Vagina (tissue), 2 donors: ENCODE results near the gene DNPEP.

Experiments
- CTCF ChIP-seq, 3 experiments: fragments of 450-650 bp in 2 of 3; fragments of 200-600 bp in 1 of 3; sonication (generic) in 1 of 3; IDR thresholded peaks; one replicate each; pipeline ENCODE4 v1.5.1; 2017 to 2019; ENCODE audit warnings: antibody characterized with exemption in 3 of 3, mild to moderate bottlenecking in 2 of 3, moderate library complexity in 2 of 3
- POLR2A ChIP-seq, 2 donors: fragments of 450-650 bp; IDR thresholded peaks; one replicate each; pipeline ENCODE4 v1.6.1; 2017; ENCODE audit warnings: antibody characterized with exemption in 2 of 2, mild to moderate bottlenecking in 2 of 2, moderate library complexity in 2 of 2

DNA sequence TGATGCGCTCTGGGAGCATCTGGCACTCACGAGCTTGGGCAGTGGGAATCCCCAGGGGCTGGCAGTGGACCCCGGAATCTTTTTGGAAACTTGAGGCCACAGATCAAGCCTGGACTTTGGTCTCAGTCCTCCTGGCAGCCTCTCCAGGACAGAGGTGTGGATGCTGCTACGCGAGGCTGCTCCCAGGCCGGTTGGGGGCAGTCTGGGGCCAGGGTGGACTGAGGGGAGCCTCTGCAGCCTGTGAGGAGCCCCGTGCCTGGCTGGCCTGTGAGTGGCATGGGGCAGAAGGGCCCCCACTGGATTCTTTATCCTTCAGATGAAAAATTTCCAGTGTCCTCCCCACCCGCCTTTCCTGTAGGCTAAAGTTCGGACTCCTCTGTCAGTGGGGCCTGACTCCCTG lies 17.7 kb upstream of the DNPEP start:
- TF ChIP-seq CTCF (IDR thresholded peaks at IDR 0.05), result no peak
- TF ChIP-seq POLR2A (IDR thresholded peaks at IDR 0.05), result no peak
